ENCODE measurements around the gene RGS6. TPM values are rescaled to one million over a fixed set of nuclear protein-coding genes. Genes with fewer than 3 reads are reported as not detected.

Gene RGS6
- total and polyA plus RNA-seq, 2 experiments from 2014 or later, result not detected

DNA sequence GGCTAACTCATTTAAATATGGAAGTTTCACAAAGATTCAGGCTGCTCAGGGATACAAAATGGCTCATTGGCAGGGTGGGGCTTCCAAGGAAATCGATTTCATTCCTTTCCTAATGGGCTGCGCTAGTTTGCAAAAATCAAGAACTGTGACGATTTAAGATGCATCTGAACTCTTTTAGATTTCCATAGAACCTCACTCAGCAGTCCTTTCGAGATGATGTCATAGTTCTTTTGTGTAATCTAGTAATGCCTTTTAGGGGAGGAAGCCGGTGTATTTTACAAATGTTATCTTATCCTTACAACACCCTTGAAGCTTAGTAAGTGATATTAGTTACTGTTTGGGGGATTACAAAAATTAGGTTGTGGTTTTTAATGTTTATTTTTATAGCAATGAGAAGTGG lies 239.8 kb downstream of the RGS6 start:
- Histone ChIP-seq H3K4me2 (ENCODE audit: unreplicated experiment) (no peak overlapping the region), H3K4me3 (no peak overlapping the region), H3K27me3 (replicated peaks; ENCODE audit: insufficient read depth) (no peaks in the 10 kb centered on the region), H3K9ac (no peak overlapping the region), H3K4me1 (ENCODE audit: insufficient read depth) (no peaks in the 10 kb centered on the region), H3F3A (ENCODE audit: insufficient read depth) (no peaks in the 10 kb centered on the region), H4K20me1 (ENCODE audit: insufficient read depth) (no peaks in the 10 kb centered on the region), H3K9me2 (ENCODE audit: insufficient read depth) (no peaks in the 10 kb centered on the region), H3K9me3 (ENCODE audit: low read depth) (no peaks in the 10 kb centered on the region), H3K27ac (no peak overlapping the region), H3K79me2 (ENCODE audit: insufficient read depth) (no peaks in the 10 kb centered on the region), H3K36me3 (ENCODE audit: low read depth) (no peaks in the 10 kb centered on the region), H2AFZ (no peak overlapping the region)
- TF ChIP-seq EZH2 (IDR thresholded peaks at IDR 0.05; ENCODE audit: insufficient read depth, poor library complexity, severe bottlenecking) (no peak), EZH2phosphoT487 (IDR thresholded peaks at IDR 0.05; ENCODE audit: insufficient read depth, low read depth) (no peak)
- WGBS, 2 experiments (ENCODE audit: low coverage in 1 of 2, low lambda C conversion rate in 2 of 2, missing lambda C conversion rate in 2 of 2), result 25% methylated on average over 5 of the region's 5 CpGs
- in situ Hi-C loops (cut with MboI), result no loop called here
- DNase-seq, result no peak

DNA sequence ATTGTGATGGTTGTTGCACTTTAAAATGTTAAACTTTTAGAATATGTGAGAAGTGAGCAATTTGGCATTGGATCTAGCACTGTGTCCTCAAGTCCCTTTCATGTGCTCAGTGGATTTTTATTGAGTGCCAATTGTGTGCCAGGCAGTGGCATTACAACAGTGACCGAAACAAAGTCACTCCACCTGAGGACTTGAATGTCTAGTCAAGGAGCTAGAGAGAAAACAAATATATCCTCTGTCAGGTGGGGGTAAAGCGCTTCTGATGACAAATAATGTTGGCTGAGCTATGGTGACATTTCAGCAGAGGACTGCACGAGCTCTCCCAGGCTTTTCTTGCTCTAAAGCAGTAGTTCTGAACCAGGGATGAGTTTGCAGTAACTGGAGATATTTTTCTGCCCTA lies 240.4 kb downstream of the RGS6 start:
- Histone ChIP-seq H3K27me3 (replicated peaks; ENCODE audit: insufficient read depth) (no peaks in the 10 kb centered on the region), H3K36me3 (ENCODE audit: low read depth) (no peaks in the 10 kb centered on the region), H3K4me1 (ENCODE audit: insufficient read depth) (no peaks in the 10 kb centered on the region), H3K4me2 (ENCODE audit: unreplicated experiment) (no peak overlapping the region), H4K20me1 (ENCODE audit: insufficient read depth) (no peaks in the 10 kb centered on the region), H2AFZ (no peak overlapping the region), H3K79me2 (ENCODE audit: insufficient read depth) (no peaks in the 10 kb centered on the region), H3K27ac (no peak overlapping the region), H3K9me2 (ENCODE audit: insufficient read depth) (no peaks in the 10 kb centered on the region), H3F3A (ENCODE audit: insufficient read depth) (no peaks in the 10 kb centered on the region), H3K9me3 (ENCODE audit: low read depth) (no peaks in the 10 kb centered on the region), H3K4me3 (no peak overlapping the region), H3K9ac (no peak overlapping the region)
- in situ Hi-C loops (cut with MboI), result no loop called here
- no peak for TF ChIP-seq EZH2 (IDR thresholded peaks at IDR 0.05; ENCODE audit: insufficient read depth, poor library complexity, severe bottlenecking)
- DNase-seq, result no peak
- WGBS, 2 experiments (ENCODE audit: low coverage in 1 of 2, low lambda C conversion rate in 2 of 2, missing lambda C conversion rate in 2 of 2), result 14 to 15% methylated on average over 3 of the region's 3 CpGs

DNA sequence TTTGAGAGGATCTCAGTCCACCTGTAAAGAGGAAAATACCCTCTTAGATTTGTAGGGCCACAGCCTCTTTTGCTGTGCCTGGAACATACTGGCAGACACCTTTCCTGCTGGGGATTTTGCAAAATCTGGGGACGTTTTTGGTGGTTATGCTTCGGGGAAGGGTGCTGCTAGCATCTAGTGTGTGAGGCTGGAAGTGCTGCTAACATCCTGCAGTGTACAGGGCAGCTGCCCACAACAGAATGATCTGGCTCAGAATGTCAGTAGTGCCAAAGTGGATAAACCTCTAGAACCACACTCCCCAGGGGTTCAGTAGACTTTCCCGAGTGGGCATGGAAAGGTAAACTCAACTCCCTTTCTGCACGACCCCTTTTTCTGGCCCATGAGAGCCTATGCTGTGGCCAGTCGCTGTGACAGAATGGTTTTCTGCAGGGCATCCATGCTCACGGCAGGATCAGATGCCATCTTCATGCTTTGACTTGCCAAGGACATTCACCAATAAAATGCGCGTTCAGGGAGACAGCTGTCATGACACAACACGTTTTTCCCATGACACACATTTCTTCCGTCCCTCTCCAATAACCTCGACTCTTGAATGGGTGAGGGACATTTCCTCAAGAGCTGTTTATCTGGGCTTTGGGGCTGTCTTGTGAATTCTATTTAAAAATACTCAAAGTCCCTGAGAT lies 240.9 kb downstream of the RGS6 start:
- Histone ChIP-seq H3K4me3 (no peak overlapping the region), H3K9me2 (ENCODE audit: insufficient read depth) (no peaks in the 10 kb centered on the region), H2AFZ (no peak overlapping the region), H3K4me2 (ENCODE audit: unreplicated experiment) (no peak overlapping the region), H3K36me3 (ENCODE audit: low read depth) (no peaks in the 10 kb centered on the region), H3K27ac (no peak overlapping the region), H3K9me3 (ENCODE audit: low read depth) (no peaks in the 10 kb centered on the region), H3F3A (ENCODE audit: insufficient read depth) (no peaks in the 10 kb centered on the region), H4K20me1 (ENCODE audit: insufficient read depth) (no peaks in the 10 kb centered on the region), H3K27me3 (replicated peaks; ENCODE audit: insufficient read depth) (no peaks in the 10 kb centered on the region), H3K9ac (no peak overlapping the region), H3K79me2 (ENCODE audit: insufficient read depth) (no peaks in the 10 kb centered on the region), H3K4me1 (ENCODE audit: insufficient read depth) (no peaks in the 10 kb centered on the region)
- DNase-seq, result no peak
- WGBS, 2 experiments (ENCODE audit: low coverage in 1 of 2, low lambda C conversion rate in 2 of 2, missing lambda C conversion rate in 2 of 2), result 21 to 23% methylated on average over 11 of the region's 11 CpGs
- TF ChIP-seq EZH2 (IDR thresholded peaks at IDR 0.05; ENCODE audit: insufficient read depth, poor library complexity, severe bottlenecking) (no peak), EZH2phosphoT487 (IDR thresholded peaks at IDR 0.05; ENCODE audit: insufficient read depth, low read depth) (no peak)
- in situ Hi-C loops (cut with MboI), result no loop called here

DNA sequence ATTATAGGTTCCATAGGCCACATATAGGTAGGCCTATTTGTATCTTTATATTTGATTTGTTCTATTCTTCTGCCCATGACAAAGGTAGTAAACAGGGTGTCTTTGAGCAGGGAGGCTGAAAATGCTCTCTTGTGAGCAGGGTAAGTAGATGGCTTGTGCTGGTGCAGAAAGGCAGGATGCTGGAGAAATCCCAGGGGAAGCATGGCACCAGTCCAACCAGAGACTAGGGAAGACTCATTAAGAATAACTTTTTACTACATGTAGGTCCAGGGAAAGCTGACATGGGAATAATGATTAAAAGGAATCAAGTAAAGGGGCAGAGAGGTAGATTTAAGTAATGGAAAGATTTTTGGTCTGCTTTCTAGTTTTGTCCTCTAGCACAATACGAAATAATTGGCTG lies 245.0 kb downstream of the RGS6 start:
- no peak for DNase-seq
- Histone ChIP-seq H3K9me2 (ENCODE audit: insufficient read depth) (no peaks in the 10 kb centered on the region), H3K27ac (no peak overlapping the region), H3K36me3 (ENCODE audit: low read depth) (no peaks in the 10 kb centered on the region), H2AFZ (no peak overlapping the region), H3K4me2 (ENCODE audit: unreplicated experiment) (no peak overlapping the region), H4K20me1 (ENCODE audit: insufficient read depth) (no peaks in the 10 kb centered on the region), H3K9ac (no peak overlapping the region), H3K4me3 (no peak overlapping the region), H3K9me3 (ENCODE audit: low read depth) (no peaks in the 10 kb centered on the region), H3F3A (ENCODE audit: insufficient read depth) (no peaks in the 10 kb centered on the region), H3K4me1 (ENCODE audit: insufficient read depth) (no peaks in the 10 kb centered on the region), H3K79me2 (ENCODE audit: insufficient read depth) (no peaks in the 10 kb centered on the region), H3K27me3 (replicated peaks; ENCODE audit: insufficient read depth) (no peaks in the 10 kb centered on the region)
- WGBS, 2 experiments (ENCODE audit: low coverage in 1 of 2, low lambda C conversion rate in 2 of 2, missing lambda C conversion rate in 2 of 2), result 8 to 13% methylated on average over 1 of the region's 1 CpG
- no peak for TF ChIP-seq EZH2 (IDR thresholded peaks at IDR 0.05; ENCODE audit: insufficient read depth, poor library complexity, severe bottlenecking)
- no peak for TF ChIP-seq EZH2phosphoT487 (IDR thresholded peaks at IDR 0.05; ENCODE audit: insufficient read depth, low read depth)
- in situ Hi-C loops (cut with MboI), result no loop called here

DNA sequence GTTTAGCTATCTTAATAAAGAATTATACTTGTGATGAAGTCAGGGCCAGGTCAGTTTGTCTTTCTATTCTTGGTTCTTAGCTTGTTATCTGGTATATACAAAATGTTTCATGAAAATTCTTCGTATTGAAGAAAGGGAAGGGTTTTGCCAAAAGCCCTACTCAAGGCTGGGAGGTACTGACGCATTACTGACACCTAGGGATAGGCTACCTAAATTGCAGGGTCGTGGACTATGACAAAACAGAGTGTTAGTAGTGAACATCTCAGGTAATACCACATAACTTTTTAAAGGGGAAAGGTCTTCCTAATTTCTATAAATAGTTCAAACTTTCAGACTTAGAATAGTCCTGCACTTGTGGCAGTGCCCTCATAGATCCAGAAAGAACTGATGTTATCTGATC lies 246.3 kb downstream of the RGS6 start:
- TF ChIP-seq EZH2 (IDR thresholded peaks at IDR 0.05; ENCODE audit: insufficient read depth, poor library complexity, severe bottlenecking), result no peak
- TF ChIP-seq EZH2phosphoT487 (IDR thresholded peaks at IDR 0.05; ENCODE audit: insufficient read depth, low read depth), result no peak
- H3K79me2 ChIP-seq (ENCODE audit: insufficient read depth), result no peaks in the 10 kb centered on the region
- H3K9me2 ChIP-seq (ENCODE audit: insufficient read depth), result no peaks in the 10 kb centered on the region
- no peak overlapping the region for H3K4me2 ChIP-seq (ENCODE audit: unreplicated experiment)
- H3F3A ChIP-seq (ENCODE audit: insufficient read depth), result no peaks in the 10 kb centered on the region
- no peaks in the 10 kb centered on the region for H3K4me1 ChIP-seq (ENCODE audit: insufficient read depth)
- in situ Hi-C loops (cut with MboI), result no loop called here
- no peaks in the 10 kb centered on the region for H4K20me1 ChIP-seq (ENCODE audit: insufficient read depth)
- no peak for DNase-seq
- H3K4me3 ChIP-seq, result no peak overlapping the region
- H3K9me3 ChIP-seq (ENCODE audit: low read depth), result no peaks in the 10 kb centered on the region
- no peaks in the 10 kb centered on the region for H3K27me3 ChIP-seq (replicated peaks; ENCODE audit: insufficient read depth)
- no peak overlapping the region for H3K9ac ChIP-seq
- no peak overlapping the region for H3K27ac ChIP-seq
- 3 to 4% methylated on average over 3 of the region's 3 CpGs for WGBS, 2 experiments (ENCODE audit: low coverage in 1 of 2, low lambda C conversion rate in 2 of 2, missing lambda C conversion rate in 2 of 2)
- H2AFZ ChIP-seq, result no peak overlapping the region
- H3K36me3 ChIP-seq (ENCODE audit: low read depth), result no peaks in the 10 kb centered on the region
